NCI-H2196 (cell line): ENCODE measurements around the gene PIK3R4.

Experiments used
- DNase-seq: peaks from one replicate; lab custom pipeline; 2025; ENCODE audit not compliant: unreplicated experiment; lab: John Stamatoyannopoulos, UW

PIK3R4 gene

GRCh38 chr3:130688697-130689470 is 57.7 kb downstream of the PIK3R4 start:
- no peak for DNase-seq

- DNase-seq: no peak
Measured at GRCh38 chr3:130688015-130688688, 58.5 kb downstream of the PIK3R4 start.

- DNase-seq: no peak
Measured at GRCh38 chr3:130687327-130687726, 59.3 kb downstream of the PIK3R4 start.

- no peak for DNase-seq
Measured at GRCh38 chr3:130686833-130687232, 59.8 kb downstream of the PIK3R4 start.

- no peak for DNase-seq
Measured at GRCh38 chr3:130682131-130682530, 64.5 kb downstream of the PIK3R4 start.

- DNase-seq: no peak
Measured at GRCh38 chr3:130679218-130679617, 67.4 kb downstream of the PIK3R4 start.

GRCh38 chr3:130677343-130677742 is 69.3 kb downstream of the PIK3R4 start:
- DNase-seq: no peak

- DNase-seq: peak; percentile 38
Measured at GRCh38 chr3:130671545-130672312, 74.9 kb downstream of the PIK3R4 start.

- DNase-seq: peak; percentile 24
Measured at GRCh38 chr3:130669740-130670139, 76.9 kb downstream of the PIK3R4 start.

- no peak for DNase-seq
Measured at GRCh38 chr3:130663092-130663491, 83.5 kb downstream of the PIK3R4 start.

- DNase-seq: no peak
Measured at GRCh38 chr3:130662501-130662996, 84.1 kb downstream of the PIK3R4 start.

GRCh38 chr3:130661140-130661891 is 85.3 kb downstream of the PIK3R4 start:
- DNase-seq: peak; percentile 8

GRCh38 chr3:130659911-130660310 is 86.7 kb downstream of the PIK3R4 start:
- no peak for DNase-seq

GRCh38 chr3:130658678-130659077 is 88.0 kb downstream of the PIK3R4 start:
- DNase-seq: no peak

- DNase-seq: no peak
Measured at GRCh38 chr3:130656627-130657026, 90.0 kb downstream of the PIK3R4 start.

GRCh38 chr3:130654921-130655320 is 91.7 kb downstream of the PIK3R4 start:
- DNase-seq: no peak

- no peak for DNase-seq
Measured at GRCh38 chr3:130654091-130654490, 92.5 kb downstream of the PIK3R4 start.

GRCh38 chr3:130649061-130649654 is 97.5 kb downstream of the PIK3R4 start:
- DNase-seq: no peak

GRCh38 chr3:130648293-130648692 is 98.3 kb downstream of the PIK3R4 start:
- DNase-seq: no peak

- DNase-seq: no peak
Measured at GRCh38 chr3:130645261-130645660, 101.4 kb downstream of the PIK3R4 start.
